Neutrophil (primary cell): ENCODE measurements around the gene ATP11A.

ENCODE experiments used
- H3K27ac ChIP-seq: fragments of 200-600 bp; sonication (generic); 2 replicates; pipeline ENCODE4 v1.5.1; 2016; ENCODE audit warnings: mild to moderate bottlenecking, moderate library complexity
- H3K27me3 ChIP-seq: fragments of 200-600 bp; sonication (generic); 2 replicates; pipeline ENCODE4 v1.6.0; 2016; ENCODE audit warnings: mild to moderate bottlenecking
- H3K36me3 ChIP-seq: fragments of 200-600 bp; sonication (generic); 2 replicates; pipeline ENCODE4 v1.5.1; 2017
- H3K4me1 ChIP-seq, 2 experiments: fragments of 200-600 bp in 1 of 2; sonication (generic) in 1 of 2; 1 replicate in 1 of 2; 2 replicates in 1 of 2; pipeline versions ENCODE4 v1.5.1 to v1.6.1; 2013 to 2016; ENCODE audit warnings: low read depth in 1 of 2, low read length in 1 of 2, mild to moderate bottlenecking in 1 of 2, moderate library complexity in 1 of 2; ENCODE audit not compliant: control insufficient read depth in 1 of 2, insufficient read depth in 1 of 2
- H3K4me3 ChIP-seq, 2 experiments: fragments of 200-600 bp in 1 of 2; sonication (generic) in 1 of 2; 1 replicate in 1 of 2; 2 replicates in 1 of 2; pipeline ENCODE4 v1.5.1; 2013 to 2016; ENCODE audit warnings: low read depth in 1 of 2, low read length in 1 of 2, mild to moderate bottlenecking in 1 of 2, moderate library complexity in 1 of 2
- H3K9me3 ChIP-seq: fragments of 200-600 bp; sonication (generic); 2 replicates; pipeline ENCODE4 v1.5.1; 2016
- CTCF ChIP-seq: fragments of 200-600 bp; sonication (generic); IDR thresholded peaks from 2 replicates; pipeline ENCODE4 v1.5.1; 2016; ENCODE audit warnings: antibody characterized with exemption

ATP11A gene

GRCh38 chr13:112741835-112742570 lies 52.2 kb downstream of the ATP11A start:
- no peaks in the 10 kb centered on the region for H3K27me3 ChIP-seq
- H3K9me3 ChIP-seq, result no peaks in the 10 kb centered on the region
- no peak for TF ChIP-seq CTCF
- no peak overlapping the region for H3K4me3 ChIP-seq
- peaks cover 4 to 5% of the 10 kb centered on the region in 2 experiments for H3K4me1 ChIP-seq
- no peaks in the 10 kb centered on the region for H3K36me3 ChIP-seq
- H3K27ac ChIP-seq, result no peak overlapping the region

GRCh38 chr13:112742583-112742982 lies 52.7 kb downstream of the ATP11A start:
- TF ChIP-seq CTCF, result no peak
- Histone ChIP-seq H3K4me1 (peaks cover 4 to 5% of the 10 kb centered on the region in 2 experiments), H3K4me3 (no peak overlapping the region), H3K9me3 (no peaks in the 10 kb centered on the region), H3K27ac (no peak overlapping the region), H3K27me3 (no peaks in the 10 kb centered on the region), H3K36me3 (no peaks in the 10 kb centered on the region)

GRCh38 chr13:112743451-112744167 lies 53.8 kb downstream of the ATP11A start:
- Histone ChIP-seq H3K4me3 (no peak overlapping the region), H3K36me3 (no peaks in the 10 kb centered on the region), H3K4me1 (peaks cover 4 to 5% of the 10 kb centered on the region in 2 experiments), H3K9me3 (no peaks in the 10 kb centered on the region), H3K27ac (no peak overlapping the region), H3K27me3 (no peaks in the 10 kb centered on the region)
- no peak for TF ChIP-seq CTCF

GRCh38 chr13:112744168-112745021 lies 54.6 kb downstream of the ATP11A start:
- Histone ChIP-seq H3K27me3 (no peaks in the 10 kb centered on the region), H3K4me1 (peaks cover 4 to 5% of the 10 kb centered on the region in 2 experiments), H3K36me3 (no peaks in the 10 kb centered on the region), H3K27ac (no peak overlapping the region), H3K9me3 (no peaks in the 10 kb centered on the region), H3K4me3 (no peak overlapping the region)
- TF ChIP-seq CTCF, result no peak

GRCh38 chr13:112746044-112746443 lies 56.2 kb downstream of the ATP11A start:
- Histone ChIP-seq H3K4me3 (no peak overlapping the region), H3K36me3 (no peaks in the 10 kb centered on the region), H3K9me3 (no peaks in the 10 kb centered on the region), H3K27ac (no peak overlapping the region), H3K27me3 (no peaks in the 10 kb centered on the region), H3K4me1 (peaks cover 4 to 5% of the 10 kb centered on the region in 2 experiments)
- TF ChIP-seq CTCF, result no peak
